GM18499 (cell line): ENCODE data around the gene CHKB.
"Not testable (repeated sequence)": the region's sequence is repeated elsewhere in the genome, so short reads cannot be mapped to it uniquely, and the experiment has no call there.

ENCODE experiments used
- ATAC-seq: cut with Tn5 transposase; IDR thresholded peaks from one replicate; pipeline ENCODE4 v1.9.1; 2021; ENCODE audit warnings: moderate number of reproducible peaks; ENCODE audit not compliant: insufficient read depth, unreplicated experiment

CHKB gene

GRCh38 chr22:50533856-50534711 lies 48.6 kb downstream of the CHKB start:
- not testable (repeated sequence) for ATAC-seq

- no peak for ATAC-seq
Observed at GRCh38 chr22:50532824-50533796, 49.5 kb downstream of the CHKB start.

- no peak for ATAC-seq
Observed at GRCh38 chr22:50531962-50532674, 50.5 kb downstream of the CHKB start.

- ATAC-seq = no peak
Observed at GRCh38 chr22:50531546-50531961, 51.1 kb downstream of the CHKB start.

- ATAC-seq = no peak
Observed at GRCh38 chr22:50530877-50531545, 51.6 kb downstream of the CHKB start.

- ATAC-seq = no peak
Observed at GRCh38 chr22:50530580-50530876, 52.1 kb downstream of the CHKB start.

GRCh38 chr22:50529897-50530579 lies 52.6 kb downstream of the CHKB start, which contains the start of gene TYMP:
TYMP (minus strand) TSS chr22:50530012; CDS start chr22:50529709, 303 bp downstream.
- ATAC-seq = no peak

- ATAC-seq = no peak
Observed at GRCh38 chr22:50529416-50529896, 53.2 kb downstream of the CHKB start.
